Glutamatergic neuron (in vitro differentiated cells): ENCODE data around the gene RASGRP2. TPM values are rescaled to one million over a fixed set of nuclear protein-coding genes. Genes with fewer than 3 reads are reported as not detected.

Source experiments
- DNase-seq: peaks from one replicate; pipeline ENCODE4 v3.0.0; 2022
- H3K27ac Mint-ChIP-seq: one replicate; pipeline ENCODE4 v1.8.0; 2020; ENCODE audit warnings: mild to moderate bottlenecking, mixed read lengths, inconsistent platforms; ENCODE audit not compliant: unreplicated experiment
- H3K27me3 Mint-ChIP-seq: one replicate; pipeline ENCODE4 v1.8.0; 2020; ENCODE audit warnings: mild to moderate bottlenecking, moderate library complexity, mixed read lengths, inconsistent platforms; ENCODE audit not compliant: unreplicated experiment
- H3K36me3 Mint-ChIP-seq: one replicate; pipeline ENCODE4 v1.8.0; 2020; ENCODE audit warnings: mild to moderate bottlenecking, mixed read lengths, inconsistent platforms; ENCODE audit not compliant: unreplicated experiment
- H3K4me1 Mint-ChIP-seq: one replicate; pipeline ENCODE4 v1.8.0; 2020; ENCODE audit warnings: mild to moderate bottlenecking, low read depth, mixed read lengths, inconsistent platforms; ENCODE audit not compliant: unreplicated experiment
- H3K4me3 Mint-ChIP-seq: one replicate; pipeline ENCODE4 v1.8.0; 2020; ENCODE audit warnings: mild to moderate bottlenecking, mixed read lengths, inconsistent platforms; ENCODE audit not compliant: unreplicated experiment
- H3K9me3 Mint-ChIP-seq: one replicate; pipeline ENCODE4 v1.8.0; 2020; ENCODE audit warnings: mild to moderate bottlenecking, moderate library complexity, mixed read lengths, inconsistent platforms; ENCODE audit not compliant: unreplicated experiment
- CTCF ChIP-seq: fragments of 200-600 bp; sonication (generic); IDR thresholded peaks from one replicate; pipeline ENCODE4 v1.5.0; 2021; ENCODE audit not compliant: partially characterized antibody, unreplicated experiment
- total RNA-seq: library from RNA; stranded (reverse); fragmentation: NEBNext Ultra II Directional; extraction: Animal tissue kit (Norgen Biotek cat#: 25700); gene quantifications from one replicate; pipeline ENCODE4 v1.2.1, GENCODE V29; 2021; ENCODE audit not compliant: unreplicated experiment

RASGRP2 gene
- total RNA-seq, 1 donor from 2014 or later, result 2.9 TPM

GRCh38 chr11:64713781-64714363, 30.1 kb downstream of the RASGRP2 start:
- Mint-ChIP-seq H3K27ac (no peak overlapping the region), H3K9me3 (peaks cover 7% of the 10 kb centered on the region), H3K36me3 (no peaks in the 10 kb centered on the region), H3K4me3 (peak overlapping the region; percentile 46), H3K27me3 (peaks cover 27% of the 10 kb centered on the region), H3K4me1 (peaks cover 39% of the 10 kb centered on the region)
- TF ChIP-seq CTCF, result no peak
- DNase-seq, result peak; percentile 39

DNA sequence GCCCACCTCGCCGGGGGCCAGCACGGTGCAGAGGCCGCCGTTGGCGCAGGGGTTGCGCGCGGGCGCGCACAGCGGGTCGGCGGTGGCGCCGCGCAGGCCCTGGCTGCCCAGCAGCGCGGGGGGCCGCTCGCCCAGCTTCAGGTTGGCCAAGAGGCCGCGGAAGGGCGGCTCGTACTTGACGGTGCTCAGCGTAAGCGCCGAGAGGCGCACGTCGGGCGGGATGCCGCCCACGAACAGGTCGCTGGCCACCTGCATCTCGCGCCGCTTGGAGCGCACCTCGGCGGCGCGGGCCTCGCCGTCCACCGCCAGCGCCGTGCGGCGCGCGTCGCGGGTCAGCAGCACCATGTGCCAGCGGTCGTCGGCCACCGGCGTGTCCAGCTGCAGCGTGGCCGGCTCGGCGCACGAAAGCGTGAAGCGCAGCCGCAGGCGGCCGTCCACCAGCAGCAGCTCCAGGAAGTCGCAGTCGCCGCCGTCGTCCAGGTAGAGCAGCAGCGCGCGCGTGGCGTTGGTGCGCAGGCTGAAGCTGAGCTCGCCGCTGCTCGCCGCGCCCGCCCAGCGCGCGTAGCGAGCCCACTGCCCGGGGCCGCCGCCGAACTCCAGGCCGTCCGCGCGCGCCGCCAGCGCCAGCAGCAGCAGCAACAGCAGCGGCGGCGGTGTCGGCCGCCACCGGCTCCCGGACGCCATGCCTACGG, 30.8 kb downstream of the RASGRP2 start:
- peak; percentile 63 for DNase-seq
- Mint-ChIP-seq H3K4me1 (peaks cover 40% of the 10 kb centered on the region), H3K9me3 (peaks cover 10% of the 10 kb centered on the region), H3K4me3 (no peak overlapping the region), H3K27ac (no peak overlapping the region), H3K36me3 (no peaks in the 10 kb centered on the region), H3K27me3 (peaks cover 30% of the 10 kb centered on the region)
- TF ChIP-seq CTCF, result no peak

DNA sequence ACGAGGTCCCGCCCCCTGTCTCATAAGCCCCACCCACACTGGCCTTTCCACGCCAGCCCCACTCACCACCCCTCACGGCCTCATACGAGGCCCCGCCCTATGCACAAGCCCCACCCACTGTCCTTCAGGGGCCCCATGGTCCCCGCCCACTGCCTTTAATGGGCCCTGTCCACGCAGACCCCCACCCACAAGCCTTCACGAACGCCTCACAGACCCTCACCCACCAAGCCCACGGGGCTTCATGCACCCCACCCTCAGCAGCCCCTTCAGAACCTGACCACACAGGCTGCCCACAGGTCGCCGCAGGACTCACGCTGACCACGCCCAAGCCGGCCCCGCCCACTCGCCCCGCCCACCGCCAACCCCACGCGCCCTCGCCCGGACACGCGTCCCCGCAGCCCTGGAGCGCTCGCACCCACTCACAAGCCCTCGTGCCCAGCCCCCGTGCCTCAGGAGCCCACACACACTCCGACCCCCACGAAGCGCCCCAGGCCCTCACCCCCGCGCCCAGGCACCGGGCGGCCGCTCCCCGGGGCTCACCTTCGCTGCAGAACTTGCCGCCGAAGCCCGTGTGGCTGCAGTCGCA, 31.4 kb downstream of the RASGRP2 start:
- DNase-seq, result no peak
- Mint-ChIP-seq H3K9me3 (peaks cover 11% of the 10 kb centered on the region), H3K4me3 (peak overlapping the region; percentile 75), H3K4me1 (peaks cover 40% of the 10 kb centered on the region), H3K27me3 (peaks cover 33% of the 10 kb centered on the region), H3K36me3 (no peaks in the 10 kb centered on the region), H3K27ac (no peak overlapping the region)
- no peak for TF ChIP-seq CTCF

DNA sequence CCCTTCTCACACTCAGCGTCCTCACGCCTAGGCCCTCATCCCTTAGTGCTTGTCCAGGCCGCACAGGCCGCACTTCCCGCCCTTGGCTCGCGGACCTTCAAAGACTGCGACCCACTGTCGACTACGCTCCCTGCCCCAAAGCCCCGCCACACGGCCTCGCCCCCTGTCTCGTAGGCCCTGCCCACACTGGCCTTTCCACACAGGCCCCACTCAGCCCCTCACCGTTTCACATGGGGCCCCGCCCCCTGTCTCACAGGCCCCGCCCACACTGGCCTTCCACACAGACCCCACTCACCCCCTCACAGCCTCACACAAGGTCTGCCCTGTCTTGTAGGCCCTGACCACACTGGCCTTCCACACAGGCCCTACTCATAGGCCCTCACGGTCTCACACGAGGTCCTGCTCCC, 32.0 kb downstream of the RASGRP2 start:
- no peak for TF ChIP-seq CTCF
- Mint-ChIP-seq H3K4me3 (peak overlapping the region; percentile 75), H3K9me3 (peaks cover 11% of the 10 kb centered on the region), H3K27me3 (peaks cover 31% of the 10 kb centered on the region), H3K4me1 (peaks cover 36% of the 10 kb centered on the region), H3K36me3 (no peaks in the 10 kb centered on the region), H3K27ac (no peak overlapping the region)
- no peak for DNase-seq
